GM12801 (cell line): ENCODE data around the gene GSK3B.

Source experiments
- CTCF ChIP-seq: IDR thresholded peaks from one replicate; pipeline ENCODE4 v1.5.1; 2011; ENCODE audit warnings: control low read depth; ENCODE audit not compliant: insufficient read length; ENCODE audit errors: extremely low read depth

The GSK3B gene

GRCh38 chr3:119944091-119944490 is 150.2 kb downstream of the GSK3B start:
- TF ChIP-seq CTCF = no peak

- TF ChIP-seq CTCF = no peak
These were observed 155.2 kb downstream of the GSK3B start for GRCh38 chr3:119939077-119939476.

DNA sequence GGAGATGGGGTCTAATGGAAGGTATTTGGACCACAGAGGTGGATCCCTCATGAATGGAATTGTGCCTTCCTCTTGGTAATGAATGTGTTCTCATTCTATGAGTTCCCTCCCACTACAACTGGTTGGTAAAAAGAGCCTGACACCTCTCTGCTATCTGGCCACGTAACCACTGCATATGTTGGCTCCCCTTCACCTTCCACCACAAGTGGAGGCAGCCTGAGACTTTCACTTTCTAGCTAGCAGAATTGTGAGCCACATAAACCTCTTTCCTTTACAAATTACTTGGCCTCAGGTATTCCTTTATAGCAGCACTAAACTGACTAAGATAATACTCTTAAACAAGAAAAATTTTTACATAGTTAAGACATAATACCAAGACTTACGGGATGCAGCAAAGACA is 157.0 kb downstream of the GSK3B start:
- no peak for TF ChIP-seq CTCF

- TF ChIP-seq CTCF = no peak
These were observed 160.0 kb downstream of the GSK3B start for GRCh38 chr3:119934249-119934648.

- TF ChIP-seq CTCF = no peak
These were observed 161.0 kb downstream of the GSK3B start for GRCh38 chr3:119933207-119933606.

- TF ChIP-seq CTCF = no peak
These were observed 164.0 kb downstream of the GSK3B start for GRCh38 chr3:119930286-119930685.

DNA sequence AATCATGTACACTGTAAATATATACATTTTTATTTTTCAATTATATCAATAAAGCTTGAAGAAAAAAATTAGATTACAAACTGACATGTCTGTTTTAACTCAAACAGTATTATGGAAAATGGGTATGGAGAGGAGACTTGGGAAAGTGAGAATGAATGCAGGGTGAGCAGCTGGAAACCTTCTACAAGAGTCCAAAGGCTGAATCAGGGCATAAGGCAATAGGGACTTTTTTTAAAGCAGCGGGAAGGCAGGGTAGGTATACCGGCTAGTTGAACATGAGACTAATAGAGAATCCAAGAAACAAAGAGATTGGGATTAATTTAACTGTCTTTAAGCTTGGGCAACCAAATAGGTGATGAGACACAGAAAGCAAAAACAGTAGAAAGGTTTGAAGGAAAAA is 167.1 kb downstream of the GSK3B start:
- no peak for TF ChIP-seq CTCF
